GM12865 (cell line): Measurements from ENCODE around the gene JMJD7.

Source experiments
- DNase-seq: peaks from one replicate; pipeline ENCODE4 v3.0.0; 2010; ENCODE audit warnings: low read depth
- H3K4me3 ChIP-seq: 2 replicates; pipeline ENCODE4 v1.5.1; 2011; ENCODE audit warnings: mild to moderate bottlenecking, low read depth, low read length, control low read depth
- CTCF ChIP-seq: IDR thresholded peaks from 2 replicates; pipeline ENCODE4 v1.5.1; 2011; ENCODE audit warnings: low read length, control low read depth, low read depth, inconsistent platforms; ENCODE audit not compliant: insufficient read depth; ENCODE audit errors: missing control alignments

The JMJD7 gene

DNA sequence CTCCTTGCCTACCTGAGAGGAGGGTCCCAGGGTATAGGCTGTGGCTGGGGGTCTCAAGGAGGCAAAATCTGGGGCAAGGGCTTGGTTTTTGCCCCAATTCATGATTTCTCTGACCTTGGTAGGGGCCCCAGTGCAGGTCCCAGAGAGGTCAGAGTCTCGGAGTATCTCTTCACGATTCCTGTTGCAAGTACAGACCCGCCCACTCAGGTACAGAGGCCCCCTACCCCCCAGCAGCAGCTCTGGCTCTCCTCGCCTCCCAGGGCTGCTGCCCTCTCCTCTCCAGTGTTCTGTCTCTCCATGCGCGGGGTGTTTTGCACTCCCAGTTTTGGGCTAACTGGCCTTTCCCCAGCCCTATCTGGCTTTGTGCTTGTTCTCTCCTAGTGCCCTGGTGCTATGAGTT, 5.4 kb upstream of the JMJD7 start:
- H3K4me3 ChIP-seq = no peak overlapping the region
- no peak for TF ChIP-seq CTCF
- DNase-seq = no peak

DNA sequence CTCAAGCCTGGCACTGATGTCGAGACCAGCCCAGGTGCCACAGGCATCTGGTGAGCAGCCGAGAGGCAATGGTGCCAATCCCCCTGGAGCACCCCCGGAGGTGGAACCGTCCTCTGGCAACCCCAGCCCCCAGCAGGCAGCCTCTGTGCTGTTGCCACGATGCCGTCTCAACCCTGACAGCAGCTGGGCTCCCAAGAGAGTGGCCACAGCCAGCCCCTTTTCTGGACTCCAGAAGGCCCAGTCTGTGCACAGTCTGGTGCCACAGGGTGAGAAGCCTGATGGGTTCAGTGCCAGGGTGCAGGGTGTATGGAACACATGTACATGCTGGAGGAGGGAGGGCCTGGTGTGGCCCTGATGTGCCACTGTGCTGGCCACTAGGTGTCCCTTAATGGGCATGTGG, 4.9 kb upstream of the JMJD7 start:
- no peak for DNase-seq
- no peak overlapping the region for H3K4me3 ChIP-seq
- no peak for TF ChIP-seq CTCF

GRCh38 chr15:41823502-41823901, 4.4 kb upstream of the JMJD7 start:
- no peak for TF ChIP-seq CTCF
- DNase-seq = no peak
- no peak overlapping the region for H3K4me3 ChIP-seq

DNA sequence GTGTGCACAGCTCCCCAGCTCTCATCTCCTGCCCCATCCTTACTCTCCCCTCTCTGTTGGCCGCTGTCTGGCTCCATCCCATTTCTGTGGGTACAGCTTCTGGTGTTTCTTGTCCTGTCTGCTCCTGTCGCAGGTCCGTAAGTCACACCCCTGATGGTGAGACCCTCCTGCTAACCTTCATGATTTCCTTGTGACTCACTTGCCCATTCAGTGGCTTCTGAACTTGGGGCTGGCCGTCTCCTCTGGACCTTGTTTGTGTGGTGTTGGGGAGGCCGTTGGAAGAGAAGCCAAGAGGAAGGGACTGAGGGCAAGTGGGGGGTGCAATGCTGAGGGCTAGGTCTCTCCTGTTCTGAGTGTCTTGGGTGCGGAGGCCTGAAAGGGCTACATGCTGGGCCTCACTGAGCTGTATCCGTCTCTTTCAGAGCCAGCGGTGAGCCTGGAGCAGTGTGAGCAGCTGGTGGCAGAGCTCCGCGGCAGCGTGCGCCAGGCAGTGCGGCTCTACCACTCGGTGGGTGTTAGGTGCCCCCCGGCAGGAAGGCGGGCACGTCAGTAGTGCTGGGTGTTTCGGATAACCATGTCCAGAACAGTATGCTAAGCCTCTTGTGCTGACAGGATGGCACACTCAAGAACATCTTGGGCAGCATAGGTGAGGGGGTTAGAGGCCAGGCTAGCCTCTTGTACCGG, 3.7 kb upstream of the JMJD7 start:
- no peak for TF ChIP-seq CTCF
- DNase-seq = no peak

DNA sequence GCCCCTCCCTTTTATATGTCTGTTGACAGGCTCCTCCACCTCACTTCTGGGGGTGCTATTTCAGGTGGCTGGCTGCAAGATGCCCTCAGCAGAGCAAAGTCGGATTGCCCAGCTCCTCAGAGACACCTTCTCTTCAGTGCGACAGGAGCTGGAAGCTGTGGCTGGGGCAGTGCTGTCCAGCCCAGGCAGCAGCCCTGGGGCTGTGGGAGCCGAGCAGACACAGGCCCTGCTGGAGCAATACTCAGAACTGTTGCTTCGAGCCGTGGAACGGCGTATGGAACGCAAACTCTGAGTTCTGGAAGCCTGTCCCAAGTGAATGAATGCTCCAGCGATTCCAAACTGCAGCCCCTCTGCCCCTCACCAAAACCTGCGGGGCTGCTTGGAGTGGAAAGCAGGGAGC, 2.7 kb upstream of the JMJD7 start:
- no peak for TF ChIP-seq CTCF
- no peak overlapping the region for H3K4me3 ChIP-seq
- no peak for DNase-seq

More for the DNA sequence above, 3.7 kb upstream of the JMJD7 start:
- H3K4me3 ChIP-seq = no peak overlapping the region

- H3K4me3 ChIP-seq = no peak overlapping the region
- no peak for DNase-seq
- no peak for TF ChIP-seq CTCF
These were observed 2.0 kb upstream of the JMJD7 start for GRCh38 chr15:41825572-41826535.
